HG03565 (cell line): Measurements from ENCODE around the gene WASL.
"Not testable (repeated sequence)": the region's sequence is repeated elsewhere in the genome, so short reads cannot be mapped to it uniquely, and the experiment has no call there.

Experiments used
- ATAC-seq: cut with Tn5 transposase; IDR thresholded peaks from one replicate; pipeline ENCODE4 v1.9.1; 2021; ENCODE audit warnings: mild to moderate bottlenecking, moderate library complexity; ENCODE audit not compliant: unreplicated experiment

WASL gene

DNA sequence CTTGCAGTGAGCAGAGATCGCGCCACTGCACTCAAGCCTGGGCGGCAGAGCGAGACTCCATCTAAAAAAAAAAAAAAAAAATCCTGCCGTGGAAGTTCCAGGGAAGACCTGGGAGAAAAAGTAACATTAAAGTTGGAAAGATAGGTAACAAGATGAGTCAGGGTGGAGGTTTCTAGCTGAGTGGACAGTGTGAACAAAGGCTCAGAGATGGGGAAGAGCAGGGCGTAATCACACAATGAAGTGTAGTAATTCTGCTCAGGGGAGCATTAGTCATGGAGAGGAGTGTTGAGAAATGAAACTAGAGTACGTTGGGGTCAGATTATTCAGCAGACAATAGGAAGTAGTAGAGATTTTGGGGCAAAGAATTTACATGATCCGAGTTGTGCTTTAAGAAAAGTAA lies 21.6 kb upstream of the WASL start:
- ATAC-seq = peak; percentile 96

DNA sequence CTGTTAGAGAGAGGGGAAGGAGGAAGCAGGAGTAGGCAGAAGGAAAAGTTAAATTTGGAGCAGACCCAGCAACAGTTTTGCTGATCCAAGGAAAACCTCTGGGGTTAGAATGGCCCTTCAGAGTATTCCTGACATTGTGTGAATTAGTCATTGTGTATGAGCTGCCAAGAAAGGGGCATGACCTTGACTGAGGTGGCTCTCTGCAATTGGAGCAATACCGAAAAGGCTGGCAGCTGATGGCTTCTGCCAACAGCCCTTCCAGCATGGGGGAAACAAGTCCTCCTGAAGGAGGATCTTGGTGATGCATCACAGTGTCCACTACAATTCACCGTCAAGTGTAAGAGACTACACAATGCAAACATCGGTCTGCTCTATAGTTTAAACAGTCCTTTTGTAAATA lies 20.6 kb upstream of the WASL start:
- no peak for ATAC-seq

DNA sequence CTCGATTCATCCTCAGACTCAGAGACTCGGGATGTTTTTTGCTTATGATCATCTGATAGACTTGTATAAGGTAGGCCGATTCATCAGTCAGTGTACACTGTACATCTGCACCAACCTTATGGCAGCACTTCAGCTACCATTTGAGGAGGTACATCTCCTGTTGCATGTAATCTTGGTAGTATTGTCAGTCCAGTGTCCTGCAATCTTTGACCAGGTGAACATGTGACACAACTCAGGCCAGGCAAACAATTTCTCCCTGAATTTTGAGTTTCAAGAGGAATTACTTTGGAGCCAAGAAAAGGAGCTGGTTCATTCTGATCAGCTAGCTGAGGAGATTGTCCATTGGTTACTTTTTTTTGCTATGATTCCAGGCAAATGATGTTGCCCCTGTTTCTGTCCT lies 19.7 kb upstream of the WASL start:
- ATAC-seq = no peak

DNA sequence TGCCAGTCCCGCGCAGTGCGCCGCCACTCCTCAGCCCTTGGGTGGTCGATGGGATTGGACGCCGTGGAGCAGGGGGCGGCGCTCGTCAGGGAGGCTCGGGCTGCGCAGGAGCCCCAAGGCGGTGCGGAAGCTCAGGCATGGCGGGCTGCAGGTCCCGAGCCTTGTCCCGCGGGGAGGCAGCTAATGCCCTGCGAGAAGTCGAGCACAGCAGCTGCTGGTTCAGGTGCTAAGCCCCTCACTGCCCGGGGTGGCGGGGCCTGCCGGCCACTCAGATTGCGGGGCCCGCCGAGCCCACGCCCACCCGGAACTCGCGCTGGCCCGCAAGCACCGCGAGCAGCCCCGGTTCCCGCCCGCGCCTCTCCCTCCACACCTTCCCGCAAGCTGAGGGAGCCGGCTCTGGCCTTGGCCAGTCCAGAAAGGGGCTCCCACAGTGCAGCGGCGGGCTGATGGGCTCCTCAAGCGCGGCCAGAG lies 14.4 kb upstream of the WASL start:
- no peak for ATAC-seq

DNA sequence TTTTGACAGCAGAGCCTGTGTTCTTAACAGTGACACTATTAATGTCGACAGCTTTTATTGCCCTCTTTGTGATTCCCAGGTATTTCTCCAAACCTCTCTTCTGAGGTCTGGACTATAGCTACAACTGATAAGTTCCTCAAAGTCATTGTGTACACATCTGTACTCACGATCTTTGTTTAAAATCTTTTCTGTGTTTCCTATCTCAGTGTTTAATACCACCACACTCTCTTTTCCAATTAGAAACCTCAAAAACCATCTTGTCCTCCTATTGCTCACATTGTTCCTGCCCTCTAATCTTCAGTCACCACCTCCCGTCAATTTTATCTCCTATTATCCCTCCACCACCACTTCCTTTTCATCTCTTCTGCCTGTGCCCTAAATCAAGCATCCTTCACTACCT lies 12.9 kb upstream of the WASL start:
- no peak for ATAC-seq

DNA sequence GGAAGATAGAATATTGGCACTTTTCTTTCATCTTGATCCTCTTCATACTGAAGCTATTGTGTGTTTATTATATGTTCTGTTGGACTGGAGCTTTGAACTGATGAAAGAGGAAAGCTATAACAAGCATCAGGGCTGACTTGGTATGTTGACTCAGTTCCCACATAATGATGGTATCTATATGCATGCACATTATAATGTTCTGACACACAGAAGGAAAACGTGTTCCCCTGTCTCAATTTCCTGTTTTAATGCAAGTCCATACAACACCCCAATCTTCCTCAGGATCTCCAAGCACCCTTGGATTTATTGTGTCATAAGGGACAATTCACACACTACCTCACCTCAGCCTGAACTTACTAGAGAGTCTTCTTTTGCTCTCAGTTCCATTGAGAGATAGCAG lies 8.3 kb upstream of the WASL start:
- ATAC-seq = no peak

DNA sequence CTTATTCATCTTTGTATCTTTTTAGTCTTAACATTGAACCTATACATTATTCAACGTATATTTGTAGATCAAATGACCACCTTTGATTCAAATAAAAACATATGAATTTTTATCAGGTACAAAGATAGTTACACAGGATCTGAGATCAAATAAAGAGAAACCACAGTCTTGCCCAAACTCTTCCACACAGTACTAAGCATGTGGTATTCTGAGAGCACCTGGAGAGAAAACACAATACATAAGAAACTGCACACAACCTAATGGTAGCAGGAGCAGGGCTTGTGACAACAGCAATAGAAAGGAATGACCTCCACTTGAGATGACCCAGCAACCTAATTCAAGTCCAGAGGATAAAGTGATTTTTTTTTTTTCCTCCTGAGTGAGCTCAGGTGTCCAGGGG lies 6.5 kb upstream of the WASL start:
- ATAC-seq = no peak

DNA sequence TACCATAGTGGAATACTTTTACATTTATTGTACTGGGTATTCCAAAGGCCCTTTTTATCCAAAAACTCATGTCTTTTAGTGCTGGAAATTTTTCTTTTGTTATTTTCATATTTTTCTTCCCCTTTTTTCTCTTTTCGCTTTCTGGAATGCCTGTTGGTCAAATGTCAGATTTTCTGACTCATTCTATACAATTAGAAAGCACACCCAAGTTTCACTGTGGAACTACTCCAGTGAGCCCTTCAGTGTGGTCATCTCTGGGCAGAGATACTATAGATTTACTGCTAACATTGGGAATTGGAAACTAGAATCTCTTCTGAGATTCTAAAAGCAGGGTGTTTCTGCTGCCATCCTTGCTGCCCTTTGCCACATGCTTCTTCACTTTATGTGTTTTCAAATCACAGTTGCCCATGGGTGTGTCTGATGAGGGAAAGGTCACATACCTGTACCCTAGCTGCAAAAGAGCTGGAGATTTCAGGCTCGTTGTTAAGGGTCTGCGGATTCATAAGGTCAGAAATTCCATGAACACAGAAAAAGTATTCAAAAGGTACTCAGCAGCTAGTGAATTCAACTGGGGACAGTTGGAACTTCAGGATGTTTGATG lies 5.6 kb upstream of the WASL start:
- no peak for ATAC-seq

DNA sequence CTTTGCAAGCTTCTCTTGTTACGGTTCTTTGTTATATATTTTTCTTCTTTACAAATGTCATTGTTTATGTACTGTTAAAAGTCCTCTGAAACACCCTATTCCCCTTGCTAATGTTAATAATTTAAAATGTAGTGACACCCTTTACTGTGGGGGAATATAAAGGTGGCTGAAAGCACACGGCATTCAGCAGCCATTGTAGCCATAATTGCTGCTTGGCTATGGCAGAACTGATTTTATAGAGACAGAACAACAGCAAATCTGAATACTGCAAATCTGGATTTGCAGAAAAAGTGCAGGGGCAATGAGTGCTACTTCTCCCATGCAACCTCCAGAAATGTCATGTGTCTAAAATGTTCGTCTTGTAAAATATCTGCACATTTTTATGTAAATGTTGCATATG lies 3.7 kb upstream of the WASL start:
- no peak for ATAC-seq

DNA sequence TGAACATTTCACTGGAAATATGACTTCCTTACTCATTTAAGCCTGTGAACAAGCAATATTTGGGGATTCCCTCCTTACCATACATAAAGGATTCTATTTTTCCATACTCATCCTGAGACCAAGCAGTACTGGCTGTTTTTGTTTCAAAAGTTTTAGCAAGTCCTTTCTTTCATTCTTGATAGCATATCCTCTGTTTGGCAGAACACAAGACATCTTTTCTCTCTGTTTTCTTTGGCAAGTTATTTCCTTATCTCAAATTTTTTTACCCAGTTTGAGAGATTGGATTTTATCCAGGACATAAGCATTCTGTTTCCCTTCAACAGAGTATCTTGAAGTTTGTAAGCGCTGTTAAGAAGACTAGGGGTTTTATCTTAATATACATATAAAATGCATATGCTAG lies 3.0 kb upstream of the WASL start:
- ATAC-seq = no peak

DNA sequence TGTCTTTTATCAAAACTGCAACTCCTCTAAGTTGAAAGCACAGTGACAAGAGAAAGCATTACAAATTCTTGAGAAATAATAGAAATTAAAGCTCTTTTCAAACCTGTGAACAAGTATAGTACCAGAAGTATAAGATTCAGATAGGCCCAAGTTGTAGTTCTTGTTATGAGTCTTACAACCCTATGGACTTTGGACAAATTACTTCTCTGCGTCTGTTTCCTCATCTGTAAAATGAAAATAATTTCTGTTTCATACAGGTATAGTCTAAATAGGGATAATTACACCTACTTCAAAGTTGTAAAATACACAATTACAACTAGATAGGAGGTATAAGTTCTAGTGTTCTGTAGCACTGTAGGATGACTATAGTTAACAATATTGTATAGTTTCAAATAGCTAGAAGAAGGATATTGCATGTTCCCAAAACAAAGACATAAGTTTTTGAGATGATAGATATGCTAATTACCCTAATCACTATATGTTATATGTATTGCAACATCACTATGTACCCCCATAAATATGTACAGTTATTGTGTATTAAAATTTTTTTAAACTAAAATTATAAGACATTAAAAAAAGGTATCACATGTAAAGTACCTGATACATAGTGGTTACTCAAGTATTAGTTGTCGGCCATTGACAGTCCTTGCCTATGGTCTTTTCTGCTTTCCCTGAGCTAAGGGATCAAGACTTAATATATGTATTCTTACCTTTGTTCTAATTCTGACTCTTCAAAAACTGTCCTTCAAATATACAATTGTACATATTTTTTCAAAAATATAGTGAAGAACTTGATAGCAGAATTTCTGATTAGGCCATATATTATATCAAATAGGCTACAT lies 1.8 kb upstream of the WASL start:
- ATAC-seq = no peak

DNA sequence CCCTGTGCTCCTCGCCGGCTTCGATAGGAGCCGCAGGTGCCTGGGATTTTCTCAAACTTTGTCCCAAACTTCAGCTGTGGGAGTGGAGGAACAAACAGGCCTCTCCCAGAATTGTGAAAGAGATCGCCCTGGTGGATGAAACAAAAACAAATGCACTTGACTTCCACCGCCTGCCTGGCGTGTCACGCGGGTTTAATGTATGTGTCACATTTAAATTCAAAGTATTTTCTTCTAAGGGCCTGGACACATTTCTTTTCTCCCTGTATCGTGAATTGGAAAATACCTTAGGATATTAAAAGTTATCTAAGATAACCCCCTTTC lies 694 bp upstream of the WASL start:
- ATAC-seq = peak; percentile 14

DNA sequence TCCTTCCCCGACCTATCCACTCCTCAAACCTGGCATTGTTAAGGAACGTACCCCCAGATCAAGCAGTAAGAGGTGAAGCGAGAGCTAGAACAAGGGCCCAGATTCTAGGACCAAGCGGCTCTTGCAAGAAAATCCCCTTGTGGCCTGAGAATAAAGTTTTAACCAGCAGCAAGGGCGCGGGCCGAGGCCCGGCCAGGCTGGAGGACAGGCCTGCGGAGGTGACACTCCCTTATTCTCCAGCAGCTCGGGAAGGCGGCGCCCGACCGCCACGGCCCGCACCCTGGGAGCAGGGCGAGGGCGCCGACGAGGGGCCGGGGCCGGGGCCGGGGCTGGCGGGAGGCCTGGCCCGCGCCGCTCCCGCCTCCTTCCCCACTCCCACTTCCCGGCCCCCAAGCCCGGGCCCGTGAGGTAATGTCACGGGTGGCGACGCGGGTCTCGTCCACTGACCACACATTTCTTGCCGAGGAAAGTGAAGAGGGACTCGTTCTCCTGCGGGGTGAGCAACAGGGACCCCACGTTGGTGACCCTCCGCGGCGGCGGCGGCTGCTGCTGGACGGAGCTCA lies 551 bp downstream of the WASL start:
- no peak for ATAC-seq

DNA sequence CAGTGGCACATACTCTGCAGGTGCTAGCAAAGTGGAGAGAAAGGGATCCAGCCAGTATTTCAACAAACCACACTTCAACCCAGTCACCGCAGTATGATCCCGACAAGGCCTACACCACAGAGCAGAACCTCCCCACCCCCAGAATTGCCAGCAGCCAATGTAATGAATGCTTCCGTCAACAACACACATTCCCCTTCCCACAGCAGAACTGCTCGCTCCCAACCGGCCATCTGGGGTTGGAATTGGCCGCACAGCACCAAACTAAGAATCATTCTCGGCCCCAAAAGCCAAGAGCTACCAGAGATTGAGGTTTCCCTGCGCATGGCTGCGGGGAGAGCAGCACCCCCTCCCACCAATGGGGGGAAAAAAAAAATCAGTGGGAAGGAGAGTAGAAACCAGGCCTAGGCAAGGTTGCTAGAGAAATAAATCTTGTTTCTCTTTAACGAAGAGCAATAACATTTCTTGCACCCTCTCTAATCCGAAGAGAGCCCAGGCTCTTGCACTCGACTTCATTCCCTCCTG lies 1.1 kb downstream of the WASL start:
- no peak for ATAC-seq

DNA sequence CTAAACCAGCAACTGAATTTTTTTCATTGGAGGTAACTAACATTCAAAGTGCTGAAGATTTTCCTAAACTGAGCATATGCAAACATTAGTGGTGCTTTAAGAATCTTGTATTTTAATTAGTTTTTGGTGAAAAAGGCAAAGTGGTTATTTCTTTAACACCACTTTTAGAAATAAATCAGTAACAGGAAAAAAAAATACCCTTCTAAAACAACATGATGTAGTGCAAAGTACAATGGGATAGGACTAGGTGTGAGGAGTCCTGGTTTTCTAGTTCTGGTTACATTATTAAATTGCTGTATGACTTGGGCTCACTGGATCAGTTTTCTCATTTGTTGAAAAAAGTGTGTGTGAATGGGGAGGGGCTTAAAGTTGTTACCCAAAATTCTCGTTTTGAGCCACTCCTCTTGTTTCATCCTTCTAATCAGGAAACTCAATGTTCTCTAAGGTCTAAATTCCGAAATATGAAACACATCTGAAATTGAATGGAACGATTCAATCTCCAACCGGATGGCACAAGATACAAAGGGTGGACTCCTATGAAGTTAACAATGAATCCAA lies 1.8 kb downstream of the WASL start:
- no peak for ATAC-seq

DNA sequence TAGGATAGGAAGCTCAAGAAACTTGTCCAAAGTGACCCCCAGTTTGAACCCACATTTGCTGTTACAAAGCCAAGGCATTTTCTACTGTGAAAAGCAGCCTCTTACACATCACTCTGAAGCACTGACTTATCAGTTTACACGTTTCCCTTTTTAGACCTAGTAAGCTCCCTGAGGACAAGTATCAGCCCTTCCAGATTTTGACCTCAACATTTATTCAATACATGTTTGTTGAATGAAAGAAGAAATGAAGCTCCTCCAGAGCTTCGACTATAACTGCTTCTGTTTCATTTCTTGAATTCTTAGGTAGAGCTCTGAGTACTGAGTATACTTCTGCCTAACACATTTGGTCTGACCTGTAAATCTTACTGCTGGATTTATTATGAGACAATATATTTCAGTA lies 2.7 kb downstream of the WASL start:
- ATAC-seq = no peak

DNA sequence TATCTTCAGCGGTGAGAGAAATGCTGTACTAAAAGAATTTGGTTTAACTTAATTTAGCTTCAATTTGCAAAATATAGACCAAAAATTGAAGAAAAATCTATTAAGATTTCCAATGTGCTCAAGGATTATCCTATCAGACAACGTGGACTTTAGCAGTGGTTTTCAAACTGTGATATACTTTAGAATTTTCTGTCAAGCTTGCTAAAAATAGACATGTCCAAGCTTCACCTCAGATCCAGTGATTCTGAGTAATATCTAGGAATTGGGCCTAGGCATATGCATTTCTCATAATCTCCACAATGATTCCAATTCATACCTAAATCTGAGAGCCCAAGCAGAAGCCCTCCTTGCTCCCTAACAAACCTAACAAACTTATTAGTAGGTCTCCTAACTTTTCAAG lies 3.4 kb downstream of the WASL start:
- ATAC-seq = no peak

DNA sequence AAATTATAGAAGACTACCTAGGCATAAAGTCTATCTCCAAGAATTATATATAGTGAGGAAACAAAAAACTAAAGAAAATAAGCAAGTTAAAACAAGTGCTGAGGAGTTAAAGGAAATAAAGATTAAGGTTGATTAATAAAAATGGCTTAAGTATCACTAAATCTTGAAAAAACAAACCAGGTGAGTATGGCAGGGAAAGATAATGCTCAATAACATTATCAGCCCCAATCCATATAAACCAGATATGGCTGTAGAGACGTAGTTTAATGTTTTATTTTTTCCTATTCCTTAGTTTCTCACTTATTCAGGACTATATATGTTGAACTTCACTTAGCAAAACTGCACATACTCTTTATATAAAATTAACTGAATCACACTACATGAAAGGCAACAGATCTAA lies 4.4 kb downstream of the WASL start:
- no peak for ATAC-seq

DNA sequence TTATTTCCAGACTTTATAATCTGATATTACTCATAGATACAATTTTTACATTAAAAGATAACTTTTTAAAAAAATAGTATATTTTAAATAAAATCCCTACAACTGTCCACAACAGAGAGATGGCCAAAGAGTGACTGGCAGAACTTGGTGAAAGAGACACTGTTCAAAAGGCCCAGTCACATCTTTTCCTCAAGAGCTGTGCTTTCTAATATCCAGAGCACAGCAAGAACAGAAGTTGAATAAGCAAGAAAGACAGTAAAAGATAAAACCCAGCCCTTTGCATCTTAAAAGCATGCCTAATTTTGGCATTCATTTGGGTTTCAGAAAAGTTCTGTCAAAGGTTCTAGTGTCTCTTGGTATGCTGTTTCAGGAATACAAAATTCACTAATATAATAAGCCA lies 6.9 kb downstream of the WASL start:
- no peak for ATAC-seq

DNA sequence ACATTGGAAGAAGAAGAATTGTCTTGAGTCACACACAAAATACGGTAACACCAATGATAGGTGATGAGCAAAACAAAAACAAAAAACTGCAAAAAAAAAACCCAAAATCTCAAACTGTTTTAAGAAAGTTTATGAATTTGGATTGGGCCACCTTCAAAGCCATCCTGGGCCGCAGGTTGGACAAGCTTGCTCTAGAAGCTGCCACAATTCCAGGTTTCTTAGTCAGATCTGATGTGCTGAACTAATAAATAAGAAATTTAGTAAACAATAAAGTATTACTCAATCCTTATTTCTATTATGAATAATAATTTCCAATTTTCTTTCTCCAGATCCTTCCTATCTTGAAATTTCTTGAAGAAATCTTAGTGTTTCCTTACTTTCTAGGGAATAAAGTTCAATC lies 10.0 kb downstream of the WASL start:
- no peak for ATAC-seq

DNA sequence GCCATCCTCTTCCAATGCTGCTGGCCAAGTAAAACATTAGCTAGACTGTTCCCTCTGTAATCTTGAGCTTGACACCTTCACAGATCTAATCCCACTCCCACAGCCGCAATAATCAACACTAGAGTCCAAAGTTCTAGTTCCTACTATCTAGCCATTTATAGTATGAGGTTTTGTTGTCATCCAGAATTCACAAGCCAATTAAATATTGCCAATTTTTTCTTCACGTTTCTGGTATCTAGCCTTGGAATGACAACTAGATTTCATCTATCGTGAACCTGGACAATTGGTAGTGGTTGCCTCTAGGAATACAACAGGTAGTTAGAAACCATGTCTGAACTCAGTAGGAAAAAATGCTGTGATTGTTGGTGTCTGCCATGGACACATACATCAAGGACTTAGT lies 10.4 kb downstream of the WASL start:
- ATAC-seq = no peak

DNA sequence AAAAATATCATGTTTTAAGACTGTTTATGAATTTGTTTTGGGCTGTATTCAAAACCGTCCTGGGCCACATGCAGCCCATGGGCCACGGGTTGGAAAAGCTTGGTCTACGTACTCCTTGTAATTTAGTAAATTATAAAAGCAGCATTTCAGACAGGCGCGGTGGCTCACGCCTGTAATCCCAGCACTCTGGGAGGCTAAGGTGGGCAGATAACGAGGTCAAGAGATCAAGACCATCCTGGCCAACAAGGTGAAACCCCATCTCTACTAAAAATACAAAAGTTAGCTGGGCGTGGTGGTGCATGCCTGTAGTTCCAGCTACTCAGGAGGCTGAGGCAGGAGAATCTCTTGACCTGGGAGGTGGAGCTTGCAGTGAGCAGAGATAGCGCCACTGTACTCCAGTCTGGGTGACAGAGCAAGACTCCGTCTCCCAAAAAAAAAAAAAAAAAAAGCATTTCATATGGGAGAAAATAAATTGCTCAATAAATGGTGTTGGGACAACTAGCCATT lies 11.6 kb downstream of the WASL start:
- not testable (repeated sequence) for ATAC-seq
